Stimulated activated CD4-positive, alpha-beta T cell treated with anti-CD3 and anti-CD28 coated beads, Interleukin-1b, Interleukin-23, amount 100 ng/mL, for 48 hours (primary cell): ENCODE data around the gene TXNDC12.

Experiments used
- DNase-seq: peaks from one replicate; pipeline ENCODE4 v3.0.0-alpha.2; 2020

The TXNDC12 gene

DNA sequence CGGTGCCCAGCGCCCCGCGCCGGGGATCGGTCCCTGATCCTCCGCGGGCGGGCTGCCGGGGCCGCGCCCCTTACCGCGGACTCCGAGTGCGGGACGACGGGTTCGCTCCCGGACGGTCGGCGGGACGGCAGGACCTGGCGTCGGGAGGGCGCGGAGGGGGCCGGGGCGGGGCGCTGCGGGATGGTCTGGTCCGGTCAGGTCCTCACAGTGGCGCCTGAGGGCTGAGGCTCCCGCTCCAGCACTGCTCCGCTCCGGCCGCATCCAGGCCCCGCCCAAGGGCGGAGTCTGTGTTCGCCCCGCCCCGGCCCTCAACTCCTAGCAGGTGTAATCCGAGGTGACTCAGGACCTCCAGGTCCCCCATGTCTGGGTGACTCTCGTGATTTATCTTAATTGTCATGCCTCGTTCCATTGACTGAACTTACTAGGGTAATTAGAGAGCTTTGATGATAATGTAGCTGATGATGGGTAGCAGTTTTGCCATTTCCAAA, 64.5 kb downstream of the TXNDC12 start, which contains the start of gene RAB3B:
TSS of gene RAB3B (minus strand) at position 223 of the 488 bp plus-strand sequence. CDS start 13,583 bp downstream, outside the sequence.
- DNase-seq = peak; percentile 81

DNA sequence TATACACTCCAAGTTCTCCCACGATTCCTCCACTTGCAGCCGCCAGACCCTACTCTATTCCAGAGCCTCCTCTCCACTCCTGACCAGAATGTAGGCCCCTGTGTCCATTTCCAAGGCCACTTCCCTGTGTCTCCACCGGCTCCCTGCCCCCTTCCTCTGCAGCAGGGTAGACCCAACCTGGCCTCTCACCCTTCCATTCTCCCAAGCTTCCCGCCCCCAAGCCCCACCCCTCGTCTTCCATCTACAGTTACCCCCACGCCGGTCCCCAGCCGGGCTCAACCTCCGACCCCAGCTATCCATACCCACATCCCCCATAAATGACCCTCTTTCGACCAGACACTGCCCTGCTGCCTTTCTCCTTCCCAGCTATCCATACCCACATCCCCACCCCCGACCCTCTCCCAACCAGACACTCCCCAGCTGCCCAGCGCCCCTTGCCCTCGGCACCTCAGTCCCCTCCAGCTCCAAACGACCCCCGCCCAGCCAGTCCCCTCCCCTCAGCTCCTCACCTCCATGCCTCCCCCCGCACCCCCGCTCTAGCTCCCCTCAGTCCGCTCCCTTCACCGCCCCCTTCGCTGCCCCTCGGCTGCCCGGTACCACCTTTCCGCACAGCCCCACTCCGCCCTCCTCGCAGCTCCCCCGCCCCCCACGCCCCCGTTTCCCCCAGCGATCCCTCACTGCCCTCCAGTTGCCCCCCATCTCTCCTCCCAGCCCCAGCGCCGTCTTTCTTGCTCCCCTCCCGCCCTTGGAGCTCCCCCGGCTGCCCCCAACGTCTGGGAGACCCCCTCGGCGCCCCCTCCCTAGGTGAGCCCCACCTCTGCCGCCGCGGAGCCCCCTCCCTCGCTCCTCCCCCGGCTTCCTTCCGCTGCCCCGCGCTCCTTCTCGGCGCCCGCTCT, 65.2 kb downstream of the TXNDC12 start:
- DNase-seq = no peak

DNA sequence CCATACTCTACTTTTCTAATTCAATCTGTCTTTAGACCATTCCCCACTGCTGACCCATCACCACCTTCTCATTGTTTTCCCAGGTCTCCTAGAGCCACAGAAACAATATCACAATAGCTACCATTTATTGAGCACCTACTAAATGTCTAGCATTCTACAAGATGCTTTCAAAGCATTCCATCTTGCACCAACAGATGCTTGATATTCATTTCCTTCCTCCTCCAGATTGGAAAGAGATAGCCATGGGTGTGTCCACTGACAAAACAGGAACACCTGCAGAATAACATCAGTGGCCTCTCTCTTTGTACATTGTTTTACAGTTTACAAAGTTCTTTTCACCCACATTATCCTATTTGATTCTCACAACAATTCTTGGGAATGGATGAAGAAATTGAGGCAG, 66.7 kb downstream of the TXNDC12 start:
- DNase-seq = no peak

DNA sequence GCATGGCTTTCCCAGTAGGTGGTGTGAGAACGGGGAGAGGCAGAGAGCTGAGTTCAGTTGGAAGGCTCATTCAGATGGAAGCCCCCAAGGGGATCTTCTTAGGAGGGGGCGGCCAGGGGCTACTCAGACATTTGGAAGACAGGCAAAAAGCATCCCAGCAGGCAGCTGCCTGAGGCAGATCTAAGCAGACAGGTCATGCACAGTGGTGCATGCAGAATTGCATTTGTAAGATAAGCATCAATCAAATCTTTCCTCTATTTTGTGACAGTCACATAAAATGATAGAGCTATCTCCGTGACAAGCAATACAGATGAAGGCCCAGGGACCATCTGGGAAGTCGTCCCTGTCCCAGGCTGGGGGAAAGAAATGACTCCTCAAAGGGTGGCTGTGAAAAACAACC, 68.3 kb downstream of the TXNDC12 start:
- DNase-seq = no peak

DNA sequence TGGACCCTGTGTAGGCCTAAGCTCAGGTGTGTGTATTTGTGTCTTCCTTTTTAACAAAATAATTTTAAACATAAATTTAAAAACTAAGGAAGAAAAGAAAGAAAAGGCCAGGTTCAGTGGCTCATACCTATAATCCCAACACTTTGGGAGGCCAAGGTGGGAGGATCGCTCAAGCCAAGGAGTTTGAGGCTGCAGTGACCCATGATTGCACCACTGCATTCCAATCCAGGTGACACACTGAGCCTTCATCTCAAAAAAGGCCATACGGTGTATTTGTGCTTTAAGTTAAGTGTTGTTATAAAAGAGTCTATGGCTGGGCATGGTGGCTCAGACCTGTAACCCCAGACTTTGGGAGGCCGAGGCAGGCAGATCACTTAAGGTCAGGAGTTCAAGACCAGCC, 72.8 kb downstream of the TXNDC12 start:
- DNase-seq = no peak

DNA sequence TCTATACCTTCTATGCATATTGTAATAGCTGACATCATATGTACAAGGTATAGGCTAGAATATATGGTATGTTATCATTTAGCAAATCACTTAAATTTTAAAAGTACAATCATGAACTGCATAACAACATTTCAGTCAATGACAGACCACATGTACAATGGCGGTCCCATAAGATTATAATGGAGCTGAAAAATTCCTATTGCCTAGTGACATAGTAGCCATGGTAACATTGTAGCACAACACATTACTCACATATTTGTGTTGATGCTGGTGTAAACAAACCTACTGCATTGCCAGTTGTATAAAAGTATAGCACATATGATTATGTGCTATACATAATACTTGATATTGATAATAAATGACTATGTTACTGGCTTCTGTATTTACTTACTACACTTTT, 73.4 kb downstream of the TXNDC12 start:
- DNase-seq = no peak

DNA sequence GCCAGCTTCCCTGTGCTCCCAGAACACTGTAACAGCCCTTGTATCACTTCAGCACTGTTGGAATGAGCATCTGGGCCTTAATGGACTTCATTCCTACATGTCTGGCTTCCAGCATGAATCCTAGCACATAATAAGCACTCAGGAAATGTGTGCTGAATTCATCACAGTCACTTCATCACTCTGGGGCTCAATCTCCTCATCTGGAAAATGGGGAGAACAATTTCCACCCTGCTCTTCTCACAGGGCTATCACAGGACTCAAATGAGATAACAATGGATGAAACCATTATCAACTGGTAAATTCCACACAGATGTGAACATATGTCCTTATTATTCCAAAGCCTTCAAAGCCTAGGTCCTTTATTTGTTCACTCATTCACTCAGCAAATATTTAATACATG, 76.9 kb downstream of the TXNDC12 start:
- no peak for DNase-seq

DNA sequence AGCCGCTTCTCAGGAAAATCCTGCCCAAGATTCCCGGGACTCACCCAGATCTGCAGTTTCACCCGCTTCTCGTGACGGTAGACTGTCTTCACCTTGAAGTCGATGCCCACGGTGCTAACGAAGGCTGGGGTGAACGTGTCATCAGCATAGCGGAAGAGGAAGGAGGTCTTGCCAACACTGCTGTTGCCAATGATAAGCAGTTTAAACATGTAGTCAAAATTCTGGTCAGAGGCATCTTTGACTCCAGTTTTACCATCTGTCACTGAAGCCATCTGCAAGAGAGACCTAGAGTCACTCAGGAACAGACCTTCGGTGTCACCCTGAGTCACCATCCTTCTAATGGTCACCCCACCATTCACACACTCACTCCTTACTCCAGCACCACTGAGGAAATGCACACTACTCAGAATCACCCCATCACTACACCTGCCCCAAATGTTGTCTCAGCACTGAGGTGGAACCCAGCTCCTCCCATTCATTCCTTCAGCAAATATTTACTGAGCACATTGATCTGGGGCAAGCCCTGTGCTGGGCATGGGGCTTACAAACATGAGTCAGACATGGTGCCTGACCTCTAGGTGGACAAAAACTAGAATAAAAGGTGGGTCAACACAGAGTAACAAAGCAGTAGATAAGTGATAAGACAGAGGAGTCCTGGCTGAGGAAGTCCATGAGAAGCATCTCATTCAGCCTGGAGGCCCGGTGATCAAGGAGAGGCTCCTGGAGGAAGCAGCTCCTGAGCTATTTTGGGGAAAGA, 78.0 kb downstream of the TXNDC12 start:
- DNase-seq = no peak

DNA sequence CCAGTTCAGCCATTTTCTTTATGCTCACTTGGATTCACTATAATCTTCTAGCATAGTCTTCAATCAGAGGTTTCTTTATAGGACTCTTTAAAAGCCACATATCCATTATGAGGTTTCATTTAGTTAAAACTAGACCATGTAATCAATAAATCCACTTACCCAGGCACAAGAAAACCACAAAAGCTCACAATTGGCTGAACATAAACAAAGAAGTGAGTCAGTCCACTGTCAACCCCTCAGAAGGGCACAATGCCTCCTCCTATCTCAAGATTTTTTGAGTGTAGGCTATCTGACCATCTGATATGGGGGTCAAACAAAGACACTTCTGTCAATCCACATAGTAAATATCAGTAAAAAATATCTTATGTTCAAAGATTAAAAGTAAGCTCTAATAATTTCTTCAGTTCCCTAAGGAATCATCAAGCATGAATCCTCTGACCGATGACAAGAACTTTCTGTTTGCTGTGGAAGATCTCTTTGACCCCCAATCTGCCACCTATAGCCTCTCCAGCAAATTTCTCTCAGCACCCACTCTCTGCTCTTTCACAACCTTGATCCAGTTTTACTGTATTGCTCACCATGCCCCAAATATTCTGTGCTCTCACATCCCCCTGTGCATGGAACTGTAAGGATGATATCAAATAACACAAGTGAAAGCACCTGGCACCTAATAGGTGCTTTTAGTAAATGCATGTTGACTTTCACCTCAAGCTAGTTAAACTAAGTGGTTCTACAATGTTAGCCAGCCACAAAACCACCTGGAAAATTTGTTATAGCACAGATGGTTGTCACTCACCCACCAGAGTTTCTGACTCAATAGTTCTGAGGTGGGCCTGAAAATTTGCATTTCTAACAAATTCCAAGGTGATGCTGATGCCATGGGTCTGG, 81.2 kb downstream of the TXNDC12 start:
- DNase-seq = no peak
